ENCODE results near the gene HACD1.
"Not testable (repeated sequence)": the region's sequence is repeated elsewhere in the genome, so short reads cannot be mapped to it uniquely, and the experiment has no call there.

HACD1 gene

DNA sequence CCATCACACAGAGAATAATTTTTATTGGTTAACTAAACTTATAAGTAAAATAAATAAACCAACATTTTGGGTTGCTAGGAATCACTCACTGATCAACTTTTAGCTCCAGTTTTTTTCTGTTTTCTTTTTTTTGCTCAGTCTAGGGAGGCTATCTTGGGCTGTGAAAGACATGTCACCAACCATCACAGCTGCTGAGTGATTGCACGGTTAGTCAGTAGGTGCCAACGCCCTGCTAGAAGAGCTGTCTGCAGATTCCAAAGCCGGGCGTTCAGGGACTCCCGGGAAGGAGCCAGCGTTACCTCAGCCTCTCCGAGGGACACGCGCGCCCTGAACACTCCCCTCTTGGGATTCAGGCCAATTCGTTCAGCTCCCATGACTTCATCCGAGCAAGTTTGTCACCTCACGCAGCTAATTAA lies 26.2 kb upstream of the HACD1 start:
- DNase-seq = peak; percentile 36

DNA sequence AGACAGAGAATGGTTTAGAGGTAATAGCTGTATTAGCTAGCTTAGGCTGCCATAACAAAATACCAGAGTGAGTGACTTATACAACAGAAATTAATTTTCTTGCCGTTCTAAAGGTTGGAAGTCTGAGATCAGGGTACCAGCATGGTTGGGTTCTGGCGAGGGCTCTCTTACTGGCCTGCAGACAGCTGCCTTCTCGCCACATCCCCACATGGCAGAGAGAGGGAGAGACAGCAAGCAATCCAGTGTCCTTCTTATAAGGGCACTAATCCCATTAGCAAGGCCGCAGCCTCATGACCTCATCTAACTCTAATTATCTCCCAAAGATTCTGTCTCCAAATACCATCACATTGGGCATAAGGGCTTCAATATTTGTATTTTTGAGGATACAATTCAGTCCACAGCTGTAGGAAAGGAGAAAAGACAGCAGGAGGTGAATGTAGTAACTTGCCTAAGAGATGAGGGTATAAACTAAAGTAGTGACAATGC lies 23.2 kb upstream of the HACD1 start:
- DNase-seq = no peak

DNA sequence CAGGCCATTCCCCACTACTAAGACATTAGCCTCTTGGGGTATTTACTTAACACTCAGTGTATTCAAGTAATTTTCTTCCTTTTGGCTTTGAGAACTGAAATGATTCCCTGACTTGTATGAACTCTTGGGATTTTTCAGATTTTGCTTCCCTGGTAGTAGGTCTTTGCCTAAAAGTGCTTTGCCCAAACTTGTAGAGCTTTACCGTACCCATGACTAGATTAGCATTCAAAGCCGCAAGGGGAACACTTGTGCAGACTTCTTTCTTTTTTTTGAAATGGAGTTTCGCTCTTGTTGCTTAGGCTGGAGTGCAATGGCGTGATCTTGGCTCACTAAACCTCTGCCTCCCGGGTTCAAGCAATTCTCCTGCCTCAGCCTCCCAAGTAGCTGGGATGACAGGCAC lies 20.7 kb upstream of the HACD1 start:
- no peak for DNase-seq

DNA sequence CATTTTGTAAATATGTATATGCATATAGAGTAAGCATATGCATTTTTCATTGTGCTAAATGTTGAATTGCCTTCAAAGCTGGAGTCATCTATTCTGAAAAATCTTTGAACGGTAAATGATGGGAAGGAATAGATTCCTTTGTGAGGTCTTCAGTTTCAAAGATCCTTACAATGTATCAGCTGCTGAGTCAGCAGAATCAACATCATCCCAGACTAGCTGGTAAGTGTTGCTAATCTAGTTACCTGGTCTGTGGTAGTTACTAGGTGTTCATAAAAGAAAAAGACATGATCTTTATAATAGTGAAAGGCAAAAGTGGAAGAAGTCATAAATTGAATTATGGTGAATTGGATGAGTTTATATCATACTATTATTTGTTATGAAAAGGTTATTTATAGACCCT lies 16.2 kb upstream of the HACD1 start:
- DNase-seq = no peak

DNA sequence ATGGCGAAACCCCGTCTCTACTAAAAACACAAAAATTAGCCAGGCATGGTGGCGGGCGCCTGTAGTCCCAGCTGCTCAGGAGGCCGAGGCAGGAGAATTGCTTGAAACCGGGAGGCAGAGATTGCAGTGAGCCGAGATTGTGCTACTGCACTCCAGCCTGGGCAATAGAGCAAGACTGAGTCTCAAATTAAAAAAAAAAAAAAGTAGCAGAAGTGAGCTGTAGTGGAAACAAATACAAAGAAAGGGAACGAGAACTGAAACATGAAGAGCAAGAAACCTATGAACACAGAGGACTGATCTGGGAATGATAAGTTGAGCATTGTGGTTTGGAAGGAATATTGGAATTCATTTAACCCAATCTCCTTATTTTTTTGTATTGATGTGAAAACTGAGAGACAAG lies 15.4 kb upstream of the HACD1 start:
- not testable (repeated sequence) for DNase-seq

DNA sequence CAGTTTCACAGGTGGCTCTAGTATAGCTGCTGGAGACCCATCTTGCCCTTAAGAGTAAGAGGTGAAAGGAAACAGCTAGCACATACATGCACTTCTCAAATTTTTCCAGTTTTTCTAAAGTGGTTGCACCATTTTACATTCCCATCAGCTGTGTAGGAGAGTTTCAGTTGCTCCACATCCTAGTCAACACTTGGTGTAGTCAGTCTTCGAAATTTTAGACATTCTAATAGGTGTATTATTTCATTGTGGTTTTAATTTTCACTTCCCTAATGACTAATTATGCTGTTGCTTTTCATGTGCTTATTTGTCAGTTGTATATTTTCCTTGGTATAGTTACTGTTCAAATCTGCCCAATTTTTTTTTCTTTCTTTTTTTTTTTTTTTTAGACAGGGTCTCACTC lies 9.5 kb upstream of the HACD1 start:
- DNase-seq = no peak

DNA sequence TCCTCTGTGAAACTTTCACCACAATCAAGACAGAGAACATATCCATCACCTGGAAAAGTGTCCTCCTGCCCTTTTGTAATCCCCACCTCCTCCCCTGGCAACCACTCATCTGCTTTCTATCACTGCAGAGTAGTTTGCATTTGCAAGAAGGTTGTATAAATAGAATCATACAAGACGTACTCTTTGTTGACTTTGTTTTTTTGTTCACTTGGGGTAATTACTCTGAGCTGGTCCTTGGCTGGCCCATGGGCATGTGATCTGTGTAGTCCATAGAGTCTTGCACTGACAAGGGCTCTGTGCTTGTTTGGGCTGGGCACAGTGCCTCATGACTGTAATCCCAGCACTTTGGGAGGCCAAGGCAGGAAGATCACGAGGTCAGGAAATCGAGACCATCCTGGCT lies 7.8 kb upstream of the HACD1 start:
- no peak for DNase-seq

DNA sequence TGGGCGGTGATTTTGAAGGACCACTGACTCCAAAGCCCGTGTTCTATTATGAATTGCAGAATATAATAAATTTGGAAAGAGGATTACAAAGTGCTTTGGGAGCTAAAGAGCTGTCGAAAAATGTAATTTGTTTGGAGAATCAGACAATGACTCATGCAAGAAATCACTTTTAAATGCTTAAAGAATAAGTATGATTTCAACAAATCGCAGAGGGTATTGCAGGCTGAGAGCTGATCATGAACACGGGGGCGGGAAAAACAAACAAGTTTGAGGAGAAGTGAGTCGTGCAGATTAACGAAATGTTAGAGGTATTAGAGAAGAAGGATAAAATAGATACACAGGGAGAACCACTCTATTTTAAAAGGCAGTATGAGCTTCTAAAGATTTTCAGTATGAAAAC lies 4.9 kb upstream of the HACD1 start:
- DNase-seq = no peak

DNA sequence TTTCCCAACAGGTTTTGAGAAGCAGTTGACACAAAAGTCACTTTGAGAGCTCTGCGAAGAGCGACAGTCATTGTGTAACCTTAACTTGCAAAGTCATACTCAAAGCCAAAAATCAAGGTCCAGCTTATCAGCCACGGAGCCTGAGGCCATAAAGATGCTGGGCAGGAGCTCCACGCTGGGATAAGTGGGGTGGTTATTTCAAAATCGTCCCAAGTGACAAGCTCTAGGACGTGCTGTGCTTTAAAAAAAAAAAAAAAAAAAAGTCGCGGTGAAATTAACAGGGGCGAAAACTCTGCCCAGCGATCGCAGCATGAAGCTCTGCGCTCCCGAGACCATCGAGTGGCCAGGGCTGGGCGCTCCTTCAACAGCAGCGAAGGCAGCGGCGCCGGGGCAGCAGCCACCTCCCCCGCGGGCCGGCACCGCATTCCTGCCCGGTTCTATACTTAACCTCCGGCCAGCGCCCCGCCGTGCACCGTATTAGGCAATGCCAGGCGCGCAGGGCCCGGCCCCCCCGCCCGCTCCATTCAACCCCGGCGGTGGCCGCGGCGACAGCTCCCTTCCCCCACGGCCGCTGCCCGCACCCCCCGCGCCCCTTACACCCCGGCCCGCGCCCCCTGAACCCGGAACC lies 657 bp downstream of the HACD1 start:
- peak; percentile 26 for DNase-seq

DNA sequence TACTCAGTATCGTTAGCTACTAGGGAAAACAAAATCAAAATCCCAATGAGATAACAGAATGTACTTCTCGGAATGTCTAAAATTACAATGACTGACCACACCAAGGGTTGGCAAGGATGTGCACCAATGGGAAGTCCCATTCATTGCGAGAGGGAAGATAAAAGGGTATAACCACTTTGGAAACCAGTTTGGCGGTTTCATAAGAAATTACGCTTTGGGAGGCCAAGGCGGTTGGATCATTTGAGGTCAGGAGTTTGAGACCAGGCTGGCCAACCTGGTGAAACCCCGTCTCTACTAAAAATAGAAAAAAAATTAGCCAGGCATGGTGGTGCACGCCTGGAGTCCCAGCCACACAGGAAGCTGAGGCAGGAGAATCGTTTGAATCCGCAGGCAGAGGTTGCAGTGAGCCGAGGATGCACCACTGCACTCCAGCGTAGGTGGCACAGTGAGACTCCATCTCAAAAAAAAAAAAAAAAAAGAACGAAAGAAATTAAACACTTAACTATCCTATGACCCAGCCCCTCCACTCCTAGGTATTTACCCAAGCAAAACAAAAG lies 7.6 kb downstream of the HACD1 start:
- no peak for DNase-seq

DNA sequence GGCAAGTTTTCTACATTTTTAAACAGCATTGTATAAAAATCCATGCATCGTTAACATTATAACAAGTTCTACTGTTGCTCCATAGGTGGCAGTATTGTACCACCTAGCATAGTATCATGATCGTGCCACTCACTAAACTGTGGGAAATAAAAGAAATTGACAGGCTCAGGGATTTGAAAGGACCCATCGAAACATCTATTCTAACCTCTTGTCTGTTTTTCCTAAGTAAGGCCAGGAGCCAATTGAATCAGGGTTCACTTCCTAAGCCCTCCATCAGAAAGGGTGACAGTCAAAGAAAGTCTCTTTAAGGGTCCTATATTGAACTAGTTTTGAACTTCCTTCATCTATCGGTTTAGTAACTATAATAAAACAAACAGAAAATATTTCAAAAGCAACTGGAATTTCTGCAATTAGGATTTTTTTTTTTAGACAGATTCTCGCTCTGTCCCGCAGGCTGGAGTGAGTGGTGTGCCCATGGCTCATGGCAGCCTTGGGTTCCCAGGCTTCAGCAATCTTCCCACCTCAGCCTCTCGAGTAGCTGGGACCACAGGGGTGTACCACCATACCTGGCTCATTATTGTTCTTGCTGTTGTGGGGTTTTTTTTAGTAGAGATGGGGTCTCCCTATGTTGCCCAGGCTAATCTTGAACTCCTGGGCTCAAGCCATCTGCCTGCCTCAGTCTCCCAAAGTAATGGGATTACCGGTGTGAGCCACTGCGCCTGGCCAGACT lies 9.4 kb downstream of the HACD1 start:
- no peak for DNase-seq

DNA sequence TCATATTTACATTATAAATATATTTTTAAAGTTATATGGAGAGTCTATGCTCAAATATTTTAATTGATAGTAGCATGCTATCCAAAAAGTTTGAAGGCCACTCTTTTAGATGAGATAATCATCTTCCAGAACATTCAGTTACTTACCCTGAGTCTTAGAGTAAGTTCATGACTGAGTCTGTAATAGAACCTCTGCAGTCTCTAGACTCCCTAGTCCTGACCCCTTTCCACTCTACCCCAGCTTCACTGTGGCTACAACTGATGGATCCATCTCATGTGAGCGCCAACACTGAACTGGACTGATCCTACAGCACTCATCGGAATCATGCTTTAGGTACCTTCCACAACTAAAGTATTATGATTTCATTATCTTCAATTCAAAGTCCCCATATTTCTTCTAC lies 10.1 kb downstream of the HACD1 start:
- no peak for DNase-seq

DNA sequence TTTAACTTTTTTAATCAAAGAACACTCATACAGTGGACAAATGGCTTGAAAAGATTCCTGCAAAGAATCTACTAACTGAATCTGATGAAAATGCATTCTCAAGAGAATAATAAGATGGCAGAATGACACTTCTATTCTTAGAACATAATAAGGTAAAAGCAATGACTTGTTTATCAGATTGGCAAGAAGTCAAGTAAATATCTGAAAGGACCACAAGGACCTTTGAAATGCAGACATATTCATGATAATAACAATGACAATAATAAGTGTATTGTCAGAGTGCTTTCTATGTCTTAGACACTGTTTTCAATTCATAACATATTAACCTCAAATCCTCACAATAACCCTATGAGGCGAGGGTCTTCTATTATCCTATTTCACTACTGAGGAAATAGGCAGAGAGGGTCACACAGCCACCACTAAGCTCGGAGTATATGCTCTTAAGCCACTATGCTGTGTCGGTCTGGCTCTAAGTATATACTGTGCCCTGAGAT lies 10.6 kb downstream of the HACD1 start:
- no peak for DNase-seq

DNA sequence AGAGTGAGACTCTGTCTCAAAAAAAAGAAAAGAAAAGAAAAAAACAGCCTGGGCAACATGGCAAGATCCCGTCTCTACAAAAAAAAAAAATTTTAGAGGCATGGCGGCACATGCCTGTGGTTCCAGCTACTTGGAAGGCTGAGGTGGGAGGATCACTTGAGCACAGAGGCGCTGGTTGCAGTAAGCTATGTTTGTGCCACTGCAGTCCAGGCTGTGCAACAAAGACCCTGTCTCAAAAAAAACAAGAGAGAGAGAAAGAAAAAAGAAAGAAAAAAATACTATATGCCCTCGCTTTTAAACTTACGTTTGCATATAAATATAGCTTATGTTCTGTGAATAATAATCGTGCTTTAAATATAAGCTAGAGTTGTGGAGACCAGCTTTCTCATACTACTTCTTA lies 11.2 kb downstream of the HACD1 start:
- no peak for DNase-seq

DNA sequence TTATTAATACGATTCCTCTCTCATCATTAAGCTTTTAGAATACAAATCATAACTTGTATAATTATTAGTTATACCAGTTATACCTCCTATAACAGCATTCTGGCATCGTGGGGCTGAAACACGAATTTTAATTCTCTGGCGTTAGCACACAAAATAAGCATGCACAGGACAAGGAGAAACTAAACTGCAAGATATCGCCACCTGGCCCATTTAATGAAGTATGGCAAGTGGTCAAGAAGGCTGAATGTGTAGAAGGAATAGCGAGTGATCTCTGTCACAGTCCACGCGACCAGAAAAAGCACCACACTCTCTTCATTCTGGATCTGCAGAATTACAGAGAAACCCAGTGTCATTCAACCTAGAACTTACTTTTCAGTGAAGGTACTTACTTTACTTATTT lies 18.1 kb downstream of the HACD1 start:
- DNase-seq = no peak

DNA sequence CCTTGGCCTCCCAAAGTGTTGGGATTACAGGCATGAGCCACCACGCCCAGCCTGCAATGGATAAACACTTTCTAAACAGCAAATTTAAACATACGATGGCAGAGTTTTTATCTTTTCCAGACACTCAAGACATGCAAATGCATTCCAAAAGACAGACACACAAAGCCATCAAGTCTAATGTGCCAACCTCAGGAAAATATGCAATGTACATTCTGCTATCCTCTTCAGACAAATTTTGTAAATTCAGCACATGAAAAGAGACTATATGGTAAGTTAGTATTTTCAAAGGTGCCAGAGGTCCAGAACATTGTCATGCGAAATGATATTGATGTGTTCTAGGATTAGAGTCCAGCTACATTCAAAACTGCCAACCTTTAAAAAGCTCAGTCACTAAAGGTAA lies 19.8 kb downstream of the HACD1 start:
- DNase-seq = no peak

DNA sequence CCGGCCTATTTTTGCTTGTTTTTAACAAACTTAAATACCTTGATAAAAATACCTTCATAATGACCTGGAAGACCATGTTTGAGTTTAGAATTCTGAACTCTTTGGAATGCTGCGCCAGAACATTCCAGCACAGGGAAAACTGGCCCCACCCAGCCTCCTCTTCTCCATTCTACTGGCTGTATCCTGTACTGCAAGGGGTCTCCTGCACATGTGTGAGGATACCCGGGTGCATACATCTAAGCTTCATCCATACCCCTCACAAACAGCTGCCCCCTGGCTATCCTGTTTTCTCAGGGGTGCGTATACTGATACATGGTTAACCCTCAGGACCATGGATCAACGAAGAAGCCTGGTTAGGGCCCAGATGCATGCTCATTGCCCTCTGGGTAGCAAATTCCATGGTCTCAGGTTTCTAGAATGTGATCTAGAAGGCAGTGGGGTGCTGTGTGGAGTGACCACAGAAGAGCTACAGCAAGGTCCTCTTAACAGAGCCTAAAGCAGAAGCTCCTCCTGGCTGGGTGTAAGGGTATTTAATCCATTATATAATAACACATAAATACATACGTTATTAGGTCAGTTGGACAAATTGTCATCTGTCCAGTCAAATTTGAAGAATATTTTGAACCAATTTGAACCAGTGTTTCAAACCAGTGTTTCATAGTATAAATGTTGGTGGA lies 26.1 kb downstream of the HACD1 start:
- no peak for DNase-seq

DNA sequence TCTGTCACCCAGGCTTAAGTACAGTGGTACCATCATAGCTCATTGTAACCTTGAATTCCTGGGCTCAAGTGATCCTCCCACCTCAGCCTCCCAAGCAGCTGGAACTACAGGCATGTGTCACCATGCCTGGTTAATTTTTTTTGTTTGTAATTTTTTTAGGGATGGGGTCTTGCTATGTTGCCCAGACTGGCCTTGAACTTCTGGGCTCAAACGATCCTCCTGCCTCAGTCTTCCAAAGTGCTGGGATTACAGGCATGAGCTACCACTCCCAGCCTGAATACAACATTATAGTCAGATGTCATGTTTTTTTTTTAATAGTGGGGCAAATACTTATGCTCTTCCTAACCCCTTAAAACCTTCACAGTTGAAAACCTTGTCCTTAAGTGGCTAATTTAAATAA lies 27.9 kb downstream of the HACD1 start:
- DNase-seq = not testable (repeated sequence)

DNA sequence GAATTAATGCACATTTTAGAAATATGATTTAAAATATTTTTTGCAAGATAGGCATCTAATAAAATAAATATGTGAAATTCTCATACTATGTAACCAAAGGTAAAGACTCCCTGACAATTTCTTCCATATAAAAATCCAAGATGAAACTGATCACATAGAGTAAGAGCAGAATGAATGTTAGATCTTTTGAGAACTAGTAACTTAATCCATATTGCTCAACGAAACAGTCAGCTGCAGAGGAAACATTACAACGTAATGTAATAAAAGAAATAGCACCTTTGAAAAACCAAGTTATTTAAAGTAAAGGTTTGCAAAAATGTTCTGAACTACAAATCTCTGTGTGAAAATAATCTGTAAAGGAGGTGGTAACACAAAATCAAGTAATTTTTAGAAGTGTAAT lies 28.8 kb downstream of the HACD1 start:
- no peak for DNase-seq

DNA sequence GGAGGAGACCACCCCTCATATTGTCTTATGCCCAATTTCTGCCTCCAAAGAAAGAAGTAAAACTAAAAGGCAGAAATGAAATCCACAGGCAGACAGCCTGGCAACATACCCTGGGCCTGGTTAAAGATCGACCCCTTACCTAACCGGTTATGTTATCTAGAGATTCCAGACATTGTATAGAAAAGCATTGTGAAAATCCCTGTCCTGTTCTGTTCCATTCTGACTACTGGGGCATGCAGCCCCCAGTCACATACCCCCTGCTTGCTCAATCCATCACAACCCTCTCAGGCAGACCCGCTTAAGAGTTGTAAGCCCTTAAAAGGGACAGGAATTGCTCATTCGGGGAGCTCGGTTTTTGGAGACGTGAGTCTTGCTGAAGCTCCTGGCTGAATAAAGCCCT lies 29.9 kb downstream of the HACD1 start:
- DNase-seq = not testable (repeated sequence)

DNA sequence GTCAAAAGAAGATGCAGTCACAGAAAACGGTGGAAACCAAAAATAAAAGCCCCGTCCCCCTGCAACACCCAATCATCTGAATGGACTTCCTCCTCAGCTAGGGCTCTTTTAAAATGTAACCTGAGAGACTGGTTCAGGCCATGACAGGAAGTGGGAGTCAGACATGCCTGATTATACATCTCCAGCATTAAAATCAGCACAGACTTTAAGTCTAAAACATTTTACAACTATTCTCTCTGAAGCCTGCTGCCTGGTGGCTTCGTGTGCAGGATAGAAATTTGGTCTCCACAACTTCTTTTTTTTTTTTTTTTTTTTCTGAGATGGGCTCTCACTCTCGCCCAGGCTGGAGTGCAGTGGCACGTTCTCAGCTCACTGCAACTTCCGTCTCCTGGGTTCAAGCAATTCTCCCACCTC lies 30.3 kb downstream of the HACD1 start:
- no peak for DNase-seq

DNA sequence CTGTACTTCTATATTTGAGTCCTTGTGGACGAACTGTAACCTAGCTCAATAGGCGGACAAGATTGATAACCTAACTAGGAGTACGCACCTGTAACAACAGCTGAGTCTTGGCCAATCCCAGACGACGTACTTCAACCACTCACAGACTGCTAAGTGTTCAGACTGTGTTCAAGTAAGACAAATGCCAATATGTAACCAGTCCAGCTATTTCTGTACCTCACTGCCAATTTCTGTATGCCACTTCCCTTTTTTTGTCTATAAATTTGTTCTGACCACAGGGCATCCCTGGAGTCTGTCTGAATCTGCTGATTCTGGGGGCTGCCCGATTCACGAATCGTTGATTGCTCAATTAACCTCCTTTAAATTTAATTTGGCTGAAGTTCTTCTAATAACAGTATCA lies 32.2 kb downstream of the HACD1 start:
- DNase-seq = no peak

DNA sequence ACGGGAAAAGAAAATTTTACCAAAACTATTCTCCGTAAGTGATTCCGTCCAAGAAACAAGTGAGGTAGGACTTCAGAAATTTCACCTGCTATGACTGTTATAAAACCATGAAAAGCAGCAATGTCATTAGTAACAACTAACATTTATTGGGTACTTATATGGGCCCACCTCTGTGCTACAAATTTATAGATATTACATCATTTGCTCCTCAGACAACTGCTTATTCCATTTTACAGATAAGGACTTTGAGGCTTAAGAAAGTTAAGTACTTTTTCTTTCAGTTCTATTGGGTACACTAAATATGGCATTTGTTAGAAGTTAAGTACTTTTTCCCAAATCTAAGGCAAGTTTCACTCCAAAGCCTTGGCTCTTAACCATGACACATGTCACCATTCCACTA lies 36.3 kb downstream of the HACD1 start:
- no peak for DNase-seq

DNA sequence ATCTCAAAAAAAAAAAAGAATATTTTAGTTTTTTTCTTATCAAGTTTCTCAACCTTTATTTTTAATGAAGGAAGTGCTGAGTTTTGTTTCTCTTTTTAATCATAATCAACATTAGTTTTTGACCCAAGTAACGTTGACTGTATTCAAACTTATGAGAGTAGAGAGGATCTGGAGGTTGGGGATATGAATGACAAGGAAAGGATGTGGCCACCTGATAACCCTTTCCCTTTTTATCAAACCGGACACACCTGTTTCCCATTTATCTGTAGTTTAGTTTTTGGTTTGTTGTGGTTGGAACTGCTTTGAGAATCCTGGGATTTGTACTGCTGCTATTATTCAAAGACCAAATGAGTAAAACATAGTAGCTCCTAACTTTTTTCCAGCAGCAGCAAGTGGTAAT lies 38.6 kb downstream of the HACD1 start:
- no peak for DNase-seq
